ENCODE data around the gene FAAP100. TPM values are rescaled to one million over a fixed set of nuclear protein-coding genes. Genes with fewer than 3 reads are reported as not detected.

FAAP100 gene
- total RNA-seq, 1 donor from 2014 or later = 69.5 TPM

DNA sequence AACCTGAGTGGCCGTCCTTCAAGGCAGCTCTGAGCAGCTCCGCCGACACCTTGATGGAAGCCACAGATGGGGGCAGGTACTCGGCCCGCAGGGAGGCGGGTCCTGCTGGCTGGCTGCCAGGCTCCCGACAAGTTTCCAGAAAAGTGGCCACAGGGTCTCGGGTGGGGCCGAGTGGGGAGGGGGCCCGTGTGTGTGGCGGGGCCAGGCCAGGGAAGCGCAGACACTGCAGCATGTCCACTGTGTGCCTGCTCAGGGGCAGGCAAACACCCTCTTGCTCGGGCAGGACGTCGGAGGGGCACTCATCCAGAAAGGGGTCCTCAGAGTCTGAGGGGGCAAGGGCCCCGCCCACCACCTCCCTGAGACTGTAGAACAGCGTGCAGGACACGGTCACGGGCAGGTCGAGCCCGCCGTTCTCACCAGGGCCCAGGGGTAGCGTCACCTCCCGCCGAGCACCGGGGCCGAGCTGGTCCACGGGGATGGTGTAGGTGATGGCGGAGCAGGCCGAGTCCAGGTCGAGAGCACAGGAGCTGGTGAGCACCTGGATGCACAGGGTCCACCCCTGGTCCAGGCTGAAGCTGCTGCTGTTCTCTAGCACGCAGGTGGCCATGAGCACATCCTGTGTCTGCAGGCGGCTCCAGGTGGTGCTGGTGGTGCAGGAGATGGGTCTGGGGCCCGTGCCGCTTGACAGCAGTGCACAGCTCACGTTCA is 5.1 kb downstream of the FAAP100 start:
- H3K4me3 Mint-ChIP-seq = no peak overlapping the region
- H3K36me3 Mint-ChIP-seq (ENCODE audit: low read depth) = peaks cover 22% of the 10 kb centered on the region
- no peak overlapping the region for H3K27ac Mint-ChIP-seq
- H3K4me1 Mint-ChIP-seq (ENCODE audit: low read depth) = peaks cover 24% of the 10 kb centered on the region
- no peaks in the 10 kb centered on the region for H3K27me3 Mint-ChIP-seq (ENCODE audit: insufficient read depth)
- intact Hi-C loops (cut with micrococcal nuclease) = no loop called here
- no peaks in the 10 kb centered on the region for H3K9me3 Mint-ChIP-seq
- DNase-seq (ENCODE audit: low spot score) = no peak

DNA sequence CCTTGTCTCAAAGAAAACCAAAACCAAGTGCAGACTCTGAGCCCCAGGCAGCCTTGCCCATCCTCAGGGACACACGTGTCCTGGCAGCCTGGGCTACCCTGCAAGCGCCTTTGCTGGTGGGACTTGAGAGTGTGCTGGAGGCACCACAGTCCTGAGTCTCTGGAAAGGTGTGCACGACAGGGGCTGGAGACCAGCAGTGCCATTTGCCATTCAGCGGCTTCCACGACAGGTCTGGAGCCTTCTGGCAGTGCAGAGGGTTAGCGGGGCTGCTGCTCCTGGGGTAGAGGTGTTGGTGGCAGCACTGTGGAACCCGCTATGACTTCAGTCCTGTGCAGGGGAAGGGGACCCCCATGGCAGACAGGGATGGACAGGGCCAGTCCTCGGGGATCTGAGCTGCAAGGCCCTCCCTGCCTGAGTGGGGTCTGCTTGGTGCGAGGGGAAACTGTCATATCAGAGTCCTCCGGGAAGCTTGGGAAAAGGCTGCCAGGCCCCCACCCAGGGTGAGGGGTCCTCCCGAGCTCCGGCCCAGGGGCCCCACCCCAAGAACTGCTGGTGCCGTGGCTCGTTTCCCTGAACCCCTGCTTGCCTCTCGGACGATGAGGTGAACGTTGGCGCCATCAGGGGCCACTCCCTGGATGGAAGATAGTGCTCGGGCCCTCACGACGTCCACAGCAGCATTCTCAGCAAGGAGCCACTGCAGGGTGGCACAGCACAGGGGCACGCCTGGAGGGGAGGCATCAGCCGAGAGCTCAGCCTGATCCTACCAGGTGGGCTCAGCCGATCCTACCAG is 6.8 kb downstream of the FAAP100 start:
- peaks cover 13% of the 10 kb centered on the region for H3K4me1 Mint-ChIP-seq (ENCODE audit: low read depth)
- H3K36me3 Mint-ChIP-seq (ENCODE audit: low read depth) = peaks cover 25% of the 10 kb centered on the region
- H3K9me3 Mint-ChIP-seq = no peaks in the 10 kb centered on the region
- no peak for DNase-seq (ENCODE audit: low spot score)
- intact Hi-C loops (cut with micrococcal nuclease) = no loop called here
- no peak overlapping the region for H3K27ac Mint-ChIP-seq
- no peaks in the 10 kb centered on the region for H3K27me3 Mint-ChIP-seq (ENCODE audit: insufficient read depth)
- H3K4me3 Mint-ChIP-seq = no peak overlapping the region

DNA sequence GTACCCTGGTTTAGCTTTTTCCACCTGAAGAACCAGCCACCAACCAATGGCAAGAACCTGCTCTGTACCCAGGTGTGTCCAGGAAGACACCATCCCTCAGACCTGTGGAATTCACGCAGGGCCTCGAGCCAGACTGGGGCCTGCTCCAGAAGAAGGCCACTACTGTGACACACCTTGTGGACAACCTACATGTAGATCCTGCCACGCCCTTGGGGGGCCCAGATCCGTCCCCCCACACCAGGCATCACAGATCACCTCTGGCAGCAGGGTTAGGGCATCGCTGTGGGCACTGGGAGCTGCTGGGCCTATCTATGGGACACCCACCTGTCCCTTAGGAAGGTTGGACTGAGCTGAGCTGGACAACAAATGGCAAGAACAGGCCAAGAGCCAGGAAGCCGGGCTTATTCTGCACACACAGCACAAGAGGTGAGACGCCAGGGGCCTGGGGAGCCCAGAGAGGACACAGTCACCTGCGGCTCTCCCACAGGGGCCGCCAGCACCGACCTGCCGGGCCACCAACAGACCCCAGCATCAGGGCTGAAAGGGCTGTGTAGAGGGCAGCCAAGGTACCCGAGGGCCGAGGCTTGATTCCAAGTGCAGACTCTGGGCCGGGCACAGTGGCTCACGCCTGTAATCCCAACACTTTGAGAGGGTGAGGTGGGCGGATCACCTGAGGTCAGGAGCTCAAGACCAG is 7.7 kb downstream of the FAAP100 start:
- Mint-ChIP-seq H3K9me3 (no peaks in the 10 kb centered on the region), H3K27ac (no peak overlapping the region), H3K4me3 (no peak overlapping the region), H3K27me3 (ENCODE audit: insufficient read depth) (no peaks in the 10 kb centered on the region), H3K36me3 (ENCODE audit: low read depth) (peaks cover 16% of the 10 kb centered on the region), H3K4me1 (ENCODE audit: low read depth) (peaks cover 4% of the 10 kb centered on the region)
- DNase-seq (ENCODE audit: low spot score) = no peak
- intact Hi-C loops (cut with micrococcal nuclease) = no loop called here

DNA sequence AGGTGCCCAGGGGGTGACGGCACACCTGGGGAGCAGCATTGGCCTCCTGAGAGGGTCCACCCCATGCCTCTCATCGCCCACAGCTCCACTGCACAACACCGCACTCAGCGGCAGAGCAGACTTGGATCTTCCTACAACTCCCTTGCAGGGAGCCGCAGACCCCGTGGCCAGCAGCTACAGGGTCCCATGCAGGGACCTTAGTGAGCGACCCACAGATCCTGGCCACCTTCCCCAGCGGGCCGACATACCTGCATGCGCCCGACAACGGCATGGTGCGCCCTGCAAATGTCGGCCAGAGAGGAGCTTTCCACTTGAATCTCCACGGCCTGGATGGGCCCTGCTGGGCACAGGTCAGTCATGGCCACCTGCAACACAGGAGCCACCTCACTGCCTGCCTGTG is 8.4 kb downstream of the FAAP100 start:
- H3K36me3 Mint-ChIP-seq (ENCODE audit: low read depth) = peaks cover 11% of the 10 kb centered on the region
- intact Hi-C loops (cut with micrococcal nuclease) = no loop called here
- no peaks in the 10 kb centered on the region for H3K27me3 Mint-ChIP-seq (ENCODE audit: insufficient read depth)
- H3K27ac Mint-ChIP-seq = no peak overlapping the region
- no peak for DNase-seq (ENCODE audit: low spot score)
- no peaks in the 10 kb centered on the region for H3K4me1 Mint-ChIP-seq (ENCODE audit: low read depth)
- no peaks in the 10 kb centered on the region for H3K9me3 Mint-ChIP-seq
- H3K4me3 Mint-ChIP-seq = no peak overlapping the region

DNA sequence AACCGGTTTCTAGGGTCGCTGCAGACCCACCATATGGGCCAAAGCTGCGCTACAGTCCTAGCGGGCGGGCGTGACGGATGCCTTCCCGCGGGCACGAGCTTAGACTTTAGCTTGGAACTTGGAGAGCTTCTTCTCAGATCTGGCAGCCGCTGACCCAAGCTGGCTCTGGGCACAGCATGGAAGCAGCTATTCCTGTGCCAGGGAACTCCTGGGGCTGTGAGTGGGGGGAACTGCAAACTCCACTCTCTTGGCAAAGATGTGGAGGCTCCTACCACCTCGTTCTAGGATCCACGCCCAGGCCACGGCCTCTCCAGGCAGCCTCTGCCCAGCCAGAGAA is 8.8 kb downstream of the FAAP100 start:
- peaks cover 13% of the 10 kb centered on the region for H3K36me3 Mint-ChIP-seq (ENCODE audit: low read depth)
- no peaks in the 10 kb centered on the region for H3K4me1 Mint-ChIP-seq (ENCODE audit: low read depth)

DNA sequence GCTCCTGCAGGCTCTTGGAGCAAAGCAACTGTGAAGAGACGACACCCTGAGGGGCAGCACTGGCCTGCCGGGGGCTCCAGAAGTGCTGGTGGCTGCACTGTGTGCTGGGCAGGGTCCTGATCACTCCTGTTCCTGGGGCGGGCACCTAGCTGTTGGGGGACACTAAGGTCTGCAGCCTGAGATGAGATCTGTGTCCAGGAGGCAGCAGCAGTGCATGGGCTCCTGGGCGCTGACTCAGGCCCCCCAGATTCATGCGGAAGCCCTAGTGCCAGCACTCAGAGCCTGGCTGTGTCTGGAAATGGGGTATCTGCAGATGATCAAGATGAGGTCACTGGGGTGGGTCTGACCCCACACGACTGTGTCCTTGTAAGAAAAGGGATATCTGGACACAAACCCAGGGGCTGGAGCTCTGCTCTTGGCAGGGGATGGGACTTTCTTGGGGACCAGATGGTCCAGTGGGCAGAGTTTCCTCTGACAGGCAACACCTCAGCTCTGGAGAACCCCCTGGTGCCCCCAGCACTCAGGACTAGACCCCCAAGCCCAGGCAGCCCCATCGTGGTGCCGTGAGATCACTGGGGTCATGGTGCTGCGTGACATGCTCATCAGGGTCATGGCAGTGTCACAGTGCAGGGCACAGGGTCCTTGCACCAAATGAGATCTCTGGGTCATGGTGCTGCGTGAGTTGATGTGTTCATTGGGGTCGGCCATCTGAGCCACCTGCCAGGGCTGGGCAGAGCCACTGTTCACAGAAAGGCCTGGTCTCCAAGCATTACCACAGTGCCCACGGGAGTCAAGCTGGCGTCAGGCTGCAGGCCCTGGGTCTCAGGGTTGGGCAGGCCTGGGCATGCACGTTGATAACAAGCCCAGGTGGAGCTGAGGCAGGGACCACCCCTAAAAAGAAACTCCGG is 9.5 kb downstream of the FAAP100 start:
- no peaks in the 10 kb centered on the region for H3K9me3 Mint-ChIP-seq
- H3K27me3 Mint-ChIP-seq (ENCODE audit: insufficient read depth) = peaks cover 3% of the 10 kb centered on the region
- intact Hi-C loops (cut with micrococcal nuclease) = no loop called here
- no peak overlapping the region for H3K27ac Mint-ChIP-seq
- H3K4me1 Mint-ChIP-seq (ENCODE audit: low read depth) = no peaks in the 10 kb centered on the region
- H3K4me3 Mint-ChIP-seq = no peak overlapping the region
- peaks cover 16% of the 10 kb centered on the region for H3K36me3 Mint-ChIP-seq (ENCODE audit: low read depth)
- DNase-seq (ENCODE audit: low spot score) = no peak

More for the DNA sequence above, 8.8 kb downstream of the FAAP100 start:
- Mint-ChIP-seq H3K27me3 (ENCODE audit: insufficient read depth) (no peaks in the 10 kb centered on the region), H3K9me3 (no peaks in the 10 kb centered on the region), H3K4me3 (no peak overlapping the region), H3K27ac (no peak overlapping the region)
- DNase-seq (ENCODE audit: low spot score) = no peak
- intact Hi-C loops (cut with micrococcal nuclease) = no loop called here

DNA sequence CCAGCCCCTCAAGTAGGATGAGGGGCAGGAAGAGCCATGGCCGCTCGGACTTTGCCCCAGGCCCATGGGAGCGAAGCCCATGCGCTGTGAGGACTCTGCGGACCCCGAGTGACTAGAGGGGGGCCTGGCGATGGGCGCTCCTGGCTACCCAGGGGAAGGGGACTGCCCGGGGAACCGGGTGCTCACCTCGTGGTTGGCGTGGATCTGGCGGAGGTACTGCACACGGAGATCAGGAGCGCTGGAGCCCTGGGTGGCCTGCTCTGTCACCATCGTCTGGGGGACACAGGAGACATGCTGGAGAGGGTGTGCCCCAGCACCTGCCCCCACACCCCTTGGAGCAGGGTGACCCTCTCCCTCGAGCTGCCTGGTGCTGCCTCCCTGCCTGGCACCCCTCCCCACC is 11.0 kb downstream of the FAAP100 start:
- H3K27ac Mint-ChIP-seq = no peak overlapping the region

DNA sequence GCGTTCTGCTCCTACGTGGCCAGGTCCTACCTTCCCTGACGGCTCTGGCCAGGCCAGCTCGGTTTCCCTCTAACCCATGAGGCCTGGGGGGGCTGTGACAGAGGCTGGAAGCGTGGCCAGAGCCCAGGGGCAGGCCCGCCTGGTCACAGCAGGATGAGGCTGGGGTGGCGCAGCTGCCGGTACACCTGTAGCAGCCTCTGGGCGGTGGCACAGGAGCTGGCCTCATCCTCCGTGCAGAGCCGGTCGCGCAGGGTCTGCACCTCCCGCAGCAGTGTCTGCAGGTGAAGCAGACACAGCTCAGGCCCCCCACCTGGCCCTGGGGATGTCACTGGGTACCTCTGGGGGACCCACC is 11.5 kb downstream of the FAAP100 start:
- H3K4me1 Mint-ChIP-seq (ENCODE audit: low read depth) = no peaks in the 10 kb centered on the region
- no peak overlapping the region for H3K4me3 Mint-ChIP-seq
- H3K27ac Mint-ChIP-seq = no peak overlapping the region
- peaks cover 9% of the 10 kb centered on the region for H3K36me3 Mint-ChIP-seq (ENCODE audit: low read depth)
- peaks cover 11% of the 10 kb centered on the region for H3K27me3 Mint-ChIP-seq (ENCODE audit: insufficient read depth)
- no peak for DNase-seq (ENCODE audit: low spot score)
- intact Hi-C loops (cut with micrococcal nuclease) = no loop called here
- no peaks in the 10 kb centered on the region for H3K9me3 Mint-ChIP-seq

More for the DNA sequence above, 11.0 kb downstream of the FAAP100 start:
- DNase-seq (ENCODE audit: low spot score) = no peak
- Mint-ChIP-seq H3K9me3 (no peaks in the 10 kb centered on the region), H3K36me3 (ENCODE audit: low read depth) (peaks cover 11% of the 10 kb centered on the region), H3K27me3 (ENCODE audit: insufficient read depth) (peaks cover 7% of the 10 kb centered on the region), H3K4me3 (no peak overlapping the region), H3K4me1 (ENCODE audit: low read depth) (no peaks in the 10 kb centered on the region)
- intact Hi-C loops (cut with micrococcal nuclease) = no loop called here

DNA sequence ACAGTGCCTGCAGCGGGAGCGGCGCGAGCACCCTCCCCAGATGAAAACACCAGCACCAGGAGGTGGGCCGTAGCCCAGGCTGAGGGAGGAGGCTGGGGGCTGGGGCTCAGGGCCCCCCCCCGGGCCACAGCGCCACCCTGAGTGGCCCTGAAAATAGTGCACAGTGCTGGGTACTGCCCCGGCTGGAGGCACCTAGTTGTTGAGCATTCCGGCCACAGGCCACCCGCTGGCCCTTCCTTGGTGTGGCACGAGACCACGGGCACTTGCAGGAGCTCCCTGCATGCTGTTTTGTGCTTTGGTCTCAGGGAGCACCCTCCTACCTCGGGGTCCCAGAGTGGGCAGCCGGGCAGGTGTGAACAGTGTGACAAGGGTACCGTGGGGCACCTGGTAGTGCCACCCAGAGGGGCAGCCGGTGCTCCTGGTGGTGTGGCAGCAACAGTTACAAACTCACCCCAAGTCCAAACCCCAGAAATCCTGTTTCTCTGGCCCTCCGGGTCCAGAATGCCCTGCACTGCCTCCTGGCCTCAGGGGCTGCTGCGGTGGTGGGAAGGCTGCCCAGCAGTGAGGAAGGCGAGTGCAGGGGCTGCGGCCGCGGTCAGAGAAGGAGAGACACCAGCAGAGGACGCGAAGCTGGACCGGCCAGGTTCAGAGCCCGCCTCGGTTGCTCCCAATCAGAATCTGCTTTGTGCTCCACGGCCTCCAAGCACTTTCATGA is 12.0 kb downstream of the FAAP100 start:
- DNase-seq (ENCODE audit: low spot score) = no peak
- intact Hi-C loops (cut with micrococcal nuclease) = no loop called here
- Mint-ChIP-seq H3K4me1 (ENCODE audit: low read depth) (no peaks in the 10 kb centered on the region), H3K9me3 (no peaks in the 10 kb centered on the region), H3K4me3 (no peak overlapping the region), H3K27me3 (ENCODE audit: insufficient read depth) (peaks cover 11% of the 10 kb centered on the region), H3K36me3 (ENCODE audit: low read depth) (peaks cover 9% of the 10 kb centered on the region), H3K27ac (no peak overlapping the region)

DNA sequence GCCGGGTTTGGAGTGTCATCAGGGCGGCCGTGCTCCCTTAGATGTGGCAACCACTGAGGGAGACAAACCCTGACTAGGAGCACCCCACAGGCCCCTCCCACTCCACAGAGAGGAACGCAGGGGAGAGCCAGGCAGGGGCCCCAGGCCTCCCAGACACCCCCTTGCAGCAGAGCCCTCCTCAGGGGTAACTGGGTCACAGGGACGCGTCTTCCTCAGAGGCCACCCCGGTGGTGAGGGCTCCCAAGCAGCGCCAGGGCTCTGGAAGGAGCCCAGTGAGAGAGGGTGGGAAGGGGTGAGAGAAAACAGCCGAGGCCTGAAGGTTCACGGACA is 12.6 kb downstream of the FAAP100 start:
- Mint-ChIP-seq H3K27me3 (ENCODE audit: insufficient read depth) (peaks cover 11% of the 10 kb centered on the region), H3K9me3 (no peaks in the 10 kb centered on the region), H3K36me3 (ENCODE audit: low read depth) (peaks cover 9% of the 10 kb centered on the region), H3K27ac (no peak overlapping the region), H3K4me1 (ENCODE audit: low read depth) (no peaks in the 10 kb centered on the region), H3K4me3 (no peak overlapping the region)
- intact Hi-C loops (cut with micrococcal nuclease) = no loop called here
- DNase-seq (ENCODE audit: low spot score) = no peak

DNA sequence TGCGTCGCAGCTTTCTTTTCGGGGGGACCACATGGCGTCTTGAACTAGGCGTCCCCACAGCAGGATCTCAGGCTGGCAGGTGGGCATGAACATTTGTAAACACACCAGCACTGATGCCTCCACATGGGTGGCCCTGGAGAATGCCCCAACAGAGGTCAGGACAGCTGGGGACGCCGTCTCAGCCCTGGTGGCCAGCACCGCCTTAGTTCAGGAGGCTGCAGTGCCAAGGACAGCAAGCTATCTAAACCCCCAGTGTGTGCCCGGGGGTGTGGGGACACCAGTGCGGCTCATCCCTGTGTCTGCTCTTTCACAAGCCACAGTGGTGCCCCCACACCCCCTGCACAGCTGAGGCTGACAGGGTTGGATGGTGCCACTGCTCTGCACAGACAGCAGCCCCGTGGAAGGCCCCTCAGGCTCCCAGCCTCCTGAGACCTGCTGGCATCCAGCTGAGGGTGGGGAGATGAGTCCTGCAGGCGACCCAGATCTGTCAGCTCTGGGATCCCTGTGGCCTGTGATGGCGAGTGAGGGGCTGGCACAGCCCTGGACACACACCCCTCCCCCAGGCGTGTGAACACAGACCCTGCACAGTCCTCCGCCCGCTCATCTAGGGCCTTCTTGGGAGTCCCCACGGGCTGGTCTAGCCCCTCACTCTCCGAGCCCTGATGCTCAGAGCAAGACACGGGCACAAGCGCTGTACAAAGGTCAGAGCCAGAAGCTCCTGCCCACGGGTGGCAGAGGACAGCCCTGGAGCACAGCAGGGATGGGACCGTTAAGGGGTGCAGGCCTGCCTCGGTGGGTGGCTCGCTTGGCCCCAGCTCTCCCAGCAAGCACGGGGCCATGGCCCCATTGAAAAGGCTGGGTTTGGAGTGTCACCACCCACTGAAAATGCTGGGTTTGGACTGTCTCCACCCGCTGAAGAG is 13.2 kb downstream of the FAAP100 start:
- H3K36me3 Mint-ChIP-seq (ENCODE audit: low read depth) = peaks cover 9% of the 10 kb centered on the region
- DNase-seq (ENCODE audit: low spot score) = no peak
- peaks cover 11% of the 10 kb centered on the region for H3K27me3 Mint-ChIP-seq (ENCODE audit: insufficient read depth)
- H3K4me3 Mint-ChIP-seq = no peak overlapping the region
- H3K4me1 Mint-ChIP-seq (ENCODE audit: low read depth) = no peaks in the 10 kb centered on the region
- H3K9me3 Mint-ChIP-seq = no peaks in the 10 kb centered on the region
- intact Hi-C loops (cut with micrococcal nuclease) = no loop called here
- no peak overlapping the region for H3K27ac Mint-ChIP-seq
